Thyroid gland (tissue), 4 donors: ENCODE measurements around the gene WDR89. TPM values are rescaled to one million over a fixed set of nuclear protein-coding genes. Genes with fewer than 3 reads are reported as not detected.

Experiments
- DNase-seq, 2 donors: peaks; one replicate each; pipeline ENCODE4 v3.0.0-alpha.2; 2019
- H3K27ac ChIP-seq, 3 donors: fragments of 200-600 bp; sonication (generic); 1 replicate in 2 of 3; 2 replicates in 1 of 3; pipeline ENCODE4 v1.5.1; 2016 to 2019; ENCODE audit warnings: mild to moderate bottlenecking in 1 of 3, moderate library complexity in 1 of 3
- H3K27me3 ChIP-seq: fragments of 200-600 bp; sonication (generic); one replicate; pipeline ENCODE4 v1.5.1; 2019
- H3K36me3 ChIP-seq, 2 donors: fragments of 200-600 bp; sonication (generic); one replicate each; pipeline ENCODE4 v1.5.1; 2016 to 2019
- H3K4me1 ChIP-seq, 2 donors: fragments of 200-600 bp; sonication (generic); one replicate each; pipeline ENCODE4 v1.5.1; 2017 to 2019
- H3K4me3 ChIP-seq, 3 donors: fragments of 200-600 bp; sonication (generic); replicated peaks in 1 of 3; 1 replicate in 2 of 3; 2 replicates in 1 of 3; pipeline ENCODE4 v1.5.1; 2016; ENCODE audit warnings: mild to moderate bottlenecking in 1 of 3
- H3K9me3 ChIP-seq: fragments of 200-600 bp; sonication (generic); one replicate; pipeline ENCODE4 v1.5.1; 2017
- POLR2A ChIP-seq, 2 donors: fragments of 450-650 bp; IDR thresholded peaks; one replicate each; pipeline ENCODE4 v1.6.1; 2017; ENCODE audit warnings: antibody characterized with exemption in 2 of 2, mild to moderate bottlenecking in 2 of 2, moderate library complexity in 1 of 2
- WGBS, 2 donors: methylation state at CpG; one replicate each; pipeline ENCODE4 v1.1.5; 2017; 5-methylcytosine and 5-hydroxymethylcytosine counted together
- intact Hi-C: fragments of 100-400 bp; cut with DNase I; formaldehyde crosslinking; loops from one replicate; pipeline ENCODE4 v1.15.1; 2023
- small RNA-seq: library from RNA; depleted of rRNA; stranded (forward); fragments of <200 nt; gene quantifications from one replicate; pipeline ENCODE3, GENCODE V24; 2016
- total RNA-seq, 4 donors: library from RNA; depleted of rRNA; stranded (reverse); fragments of >200 nt; gene quantifications; one replicate each; pipeline ENCODE4 v1.2.3, GENCODE V29; 2016
- TF ChIP-seq, protein P1 (sequence below), 6 experiments: fragments of 200-600 bp in 3 of 6; fragments of 450-650 bp in 3 of 6; sonication (generic) in 3 of 6; IDR thresholded peaks; one replicate each; pipeline ENCODE4 v1.5.1; 2016 to 2019; ENCODE audit warnings: antibody characterized with exemption in 6 of 6, mild to moderate bottlenecking in 2 of 6, inconsistent platforms in 1 of 6, moderate library complexity in 1 of 6

The WDR89 gene
- total RNA-seq, 4 donors from 2014 or later, result 9.4 to 15.0 (median 13.5) TPM

DNA sequence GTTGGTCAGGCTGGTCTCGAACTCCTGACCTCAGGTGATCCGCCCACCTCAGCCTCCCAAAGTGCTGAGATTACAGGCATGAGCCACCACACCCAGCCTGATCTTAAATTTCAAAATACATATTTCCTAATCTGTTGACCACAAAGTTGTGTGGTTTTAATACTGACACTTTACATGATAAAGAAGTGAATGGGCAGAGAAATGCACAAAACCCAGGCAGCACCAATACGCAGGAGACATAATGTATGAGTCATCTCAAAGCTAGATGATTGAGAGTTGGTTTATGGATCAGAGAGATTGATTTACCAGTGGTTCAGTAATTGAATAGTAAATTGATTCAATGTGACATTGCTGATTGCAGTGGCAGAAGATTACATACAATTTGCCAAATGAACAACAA, 79.3 kb downstream of the WDR89 start:
- Histone ChIP-seq H3K9me3 (no peaks in the 10 kb centered on the region), H3K27me3 (no peaks in the 10 kb centered on the region), H3K4me3 (no peak overlapping the region), H3K4me1 (peaks cover 0 to 4% of the 10 kb centered on the region in 2 donors), H3K27ac (no peak overlapping the region), H3K36me3 (no peaks in the 10 kb centered on the region)
- DNase-seq, result no peak
- 87 to 90% methylated on average over 3 of the region's 3 CpGs for WGBS, 2 donors
- TF ChIP-seq, protein P1, sequence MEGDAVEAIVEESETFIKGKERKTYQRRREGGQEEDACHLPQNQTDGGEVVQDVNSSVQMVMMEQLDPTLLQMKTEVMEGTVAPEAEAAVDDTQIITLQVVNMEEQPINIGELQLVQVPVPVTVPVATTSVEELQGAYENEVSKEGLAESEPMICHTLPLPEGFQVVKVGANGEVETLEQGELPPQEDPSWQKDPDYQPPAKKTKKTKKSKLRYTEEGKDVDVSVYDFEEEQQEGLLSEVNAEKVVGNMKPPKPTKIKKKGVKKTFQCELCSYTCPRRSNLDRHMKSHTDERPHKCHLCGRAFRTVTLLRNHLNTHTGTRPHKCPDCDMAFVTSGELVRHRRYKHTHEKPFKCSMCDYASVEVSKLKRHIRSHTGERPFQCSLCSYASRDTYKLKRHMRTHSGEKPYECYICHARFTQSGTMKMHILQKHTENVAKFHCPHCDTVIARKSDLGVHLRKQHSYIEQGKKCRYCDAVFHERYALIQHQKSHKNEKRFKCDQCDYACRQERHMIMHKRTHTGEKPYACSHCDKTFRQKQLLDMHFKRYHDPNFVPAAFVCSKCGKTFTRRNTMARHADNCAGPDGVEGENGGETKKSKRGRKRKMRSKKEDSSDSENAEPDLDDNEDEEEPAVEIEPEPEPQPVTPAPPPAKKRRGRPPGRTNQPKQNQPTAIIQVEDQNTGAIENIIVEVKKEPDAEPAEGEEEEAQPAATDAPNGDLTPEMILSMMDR (IDR thresholded peaks at IDR 0.05), result no peak
- intact Hi-C loops, result no loop called here

GRCh38 chr14:63555572-63555971, 86.1 kb downstream of the WDR89 start:
- 91 to 94% methylated on average over 7 of the region's 7 CpGs for WGBS, 2 donors
- intact Hi-C loops, result loop anchor here (10.0 kb wide), 1 partner anchor 209 kb away; no protein-coding TSS in a partner anchor
- TF ChIP-seq, protein P1 (IDR thresholded peaks at IDR 0.05), result no peak
- no peak for TF ChIP-seq POLR2A (IDR thresholded peaks at IDR 0.05)

GRCh38 chr14:63551332-63551731, 90.3 kb downstream of the WDR89 start:
- Histone ChIP-seq H3K4me1 (no peaks in the 10 kb centered on the region), H3K36me3 (no peaks in the 10 kb centered on the region), H3K4me3 (no peak overlapping the region), H3K9me3 (no peaks in the 10 kb centered on the region), H3K27me3 (no peaks in the 10 kb centered on the region), H3K27ac (no peak overlapping the region)
- DNase-seq, result no peak
- intact Hi-C loops, result loop anchor here (10.0 kb wide), 1 partner anchor 213 kb away; no protein-coding TSS in a partner anchor
- TF ChIP-seq POLR2A (IDR thresholded peaks at IDR 0.05), result no peak
- TF ChIP-seq, protein P1 (IDR thresholded peaks at IDR 0.05), result no peak
- 65 to 68% methylated on average over 3 of the region's 3 CpGs for WGBS, 2 donors

More at GRCh38 chr14:63555572-63555971, 86.1 kb downstream of the WDR89 start:
- Histone ChIP-seq H3K4me3 (no peak overlapping the region), H3K27ac (no peak overlapping the region), H3K27me3 (no peaks in the 10 kb centered on the region), H3K9me3 (no peaks in the 10 kb centered on the region), H3K36me3 (no peaks in the 10 kb centered on the region), H3K4me1 (no peaks in the 10 kb centered on the region)
- no peak for DNase-seq

DNA sequence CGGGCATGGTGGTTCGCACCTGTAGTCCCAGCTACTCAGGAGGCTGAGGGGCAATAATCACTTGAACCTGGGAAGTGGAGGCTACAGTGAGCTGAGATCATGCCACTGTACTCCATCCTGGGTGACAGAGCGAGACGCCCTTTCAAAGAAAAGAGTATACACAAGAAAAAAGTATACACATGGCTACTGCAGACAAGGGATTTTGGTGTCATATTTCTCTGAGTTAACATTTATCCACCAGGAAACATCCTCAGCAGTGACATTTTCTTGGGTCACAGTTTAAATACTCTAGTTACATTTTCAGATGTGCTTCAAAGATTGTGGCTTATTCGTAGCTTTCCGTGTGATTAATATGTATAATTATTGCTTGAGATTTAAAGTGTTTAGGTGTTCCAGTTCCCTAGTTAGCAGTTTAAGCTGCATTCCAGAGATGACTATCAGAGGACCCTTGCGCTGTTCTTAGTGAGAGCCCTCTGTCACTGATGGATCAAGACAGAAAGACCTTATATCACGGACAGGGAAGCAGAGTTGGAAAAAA, 93.8 kb downstream of the WDR89 start:
- WGBS, 2 donors, result 42 to 49% methylated on average over 8 of the region's 8 CpGs
- TF ChIP-seq POLR2A (IDR thresholded peaks at IDR 0.05), result no peak
- TF ChIP-seq, protein P1 (IDR thresholded peaks at IDR 0.05), result no peak
- Histone ChIP-seq H3K27ac (no peak overlapping the region), H3K4me1 (peaks cover 4 to 8% of the 10 kb centered on the region in 2 donors), H3K36me3 (no peaks in the 10 kb centered on the region), H3K27me3 (no peaks in the 10 kb centered on the region), H3K4me3 (no peak overlapping the region), H3K9me3 (no peaks in the 10 kb centered on the region)
- DNase-seq, result no peak
- intact Hi-C loops, result loop anchor here (10.0 kb wide), 1 partner anchor 87 kb away; no protein-coding TSS in a partner anchor

Small RNAs within 50 kb of the gene (small RNA-seq; reads per million reads assigned to genes)
- gene RF00012, result not detected
- not detected for gene RF00019
- gene RNU6-1162P, result not detected
- not detected for gene RNU6-597P

Other genes starting within 250 kb of the WDR89 start
- gene PPP2R5E, start 98.5 kb downstream of the WDR89 start, total RNA-seq, result 10 to 100 TPM; 30.0 to 42.3 (median 36.0) TPM
- gene SGPP1, start 86.2 kb upstream of the WDR89 start, total RNA-seq, result 10 to 100 TPM; 19.2 to 38.1 (median 25.7) TPM
- 100 to 1,000 TPM; 314 to 379 (median 342) TPM for gene SYNE2, start 211.1 kb upstream of the WDR89 start, total RNA-seq